ENCODE results near the gene NAP1L4. TPM values are rescaled to one million over a fixed set of nuclear protein-coding genes. Genes with fewer than 3 reads are reported as not detected.

NAP1L4 gene
- total and polyA plus RNA-seq, 2 of the 4 experiments (the other 2 are of a cell fraction): 71.5 to 80.7 TPM

DNA sequence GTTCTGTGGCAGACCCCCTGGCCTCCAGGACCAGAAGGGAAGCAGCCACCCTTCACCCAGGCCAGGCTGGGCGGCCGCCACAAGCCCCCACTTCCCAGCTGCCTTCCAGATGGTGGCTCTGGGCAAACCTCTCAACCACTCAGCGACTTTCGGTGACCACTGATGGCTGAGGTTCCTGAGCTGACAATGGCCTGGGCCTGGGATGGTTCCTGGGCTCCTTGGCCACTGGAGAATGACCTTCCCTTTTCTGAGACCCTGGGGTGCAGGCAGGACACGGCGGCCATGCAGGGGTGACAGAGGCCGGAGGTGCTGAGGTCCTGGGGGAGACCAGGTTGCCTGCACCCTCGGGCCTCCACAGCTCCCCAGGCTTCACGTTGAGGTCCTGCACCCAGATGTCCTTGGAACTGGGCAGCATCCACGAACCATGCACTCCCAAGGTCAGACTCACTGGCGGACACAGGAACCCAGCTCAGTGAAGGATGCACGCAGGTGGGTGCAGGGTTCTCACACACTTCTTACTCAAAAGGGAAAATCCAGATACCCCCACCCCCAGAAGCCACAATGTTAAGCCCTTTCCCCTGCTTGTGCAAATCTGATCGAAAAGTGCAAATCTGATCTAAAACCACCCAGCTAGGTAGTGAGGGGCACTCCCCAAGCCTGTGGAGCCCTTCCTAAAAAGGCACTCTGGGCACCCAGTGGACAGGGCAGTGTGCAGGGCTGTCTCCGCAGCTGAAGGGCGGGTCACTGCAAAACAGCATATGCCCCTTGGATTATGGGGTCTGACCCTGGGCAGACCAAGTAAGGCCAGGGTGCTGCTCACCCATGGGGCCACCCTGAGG lies 49.0 kb downstream of the NAP1L4 start:
- no peak overlapping the region for H4K8ac ChIP-seq (ENCODE audit: low read depth in 2 of 2, low read length in 2 of 2)
- 91% methylated on average over 4 of the region's 15 CpGs; no CpG with 5 or more reads in 1 of the 2 experiments for WGBS, 2 experiments (ENCODE audit: extremely low coverage in 2 of 2, insufficient read length in 1 of 2)
- BruUV-seq (replicated peaks): no TSS peak
- dilution Hi-C loops (cut with HindIII; ENCODE audit: low sequenced_read_pairs, unreplicated experiment): no loop called here
- no peak overlapping the region for H2AFZ ChIP-seq (replicated peaks; ENCODE audit: low read length, poor library complexity)
- peaks cover 17% of the 10 kb centered on the region for H3K36me3 ChIP-seq (ENCODE audit: control insufficient read depth, insufficient read depth, low read length)
- no peak overlapping the region for H2AK9ac ChIP-seq (replicated peaks; ENCODE audit: low read depth, low read length, poor library complexity)
- no peak overlapping the region for H3K4me2 ChIP-seq (ENCODE audit: low read depth, low read length)
- H2BK15ac ChIP-seq (ENCODE audit: low read depth, low read length): no peak overlapping the region
- no peak overlapping the region for H3K18ac ChIP-seq (ENCODE audit: low read depth, low read length)
- H3K4me3 ChIP-seq (ENCODE audit: insufficient read depth, low read depth, low read length): no peak overlapping the region
- no peak overlapping the region for H2BK20ac ChIP-seq (ENCODE audit: low read depth, low read length)
- no peak overlapping the region for H3K14ac ChIP-seq (replicated peaks; ENCODE audit: low read depth, low read length)
- no peak for ATAC-seq (ENCODE audit: low read depth)
- no peak overlapping the region for H3K9ac ChIP-seq (ENCODE audit: low read depth, low read length)
- H3K27ac ChIP-seq (ENCODE audit: insufficient read depth, low read length): no peak overlapping the region
- no peak for DNase-seq
- H4K20me1 ChIP-seq (ENCODE audit: insufficient read depth, low read length): peaks cover 7% of the 10 kb centered on the region; the same call in 1 of the 2 replicates
- peaks cover 5 to 47% of the 10 kb centered on the region in 2 experiments; a peak in 3 of 4 replicates for H3K79me1 ChIP-seq (ENCODE audit: low read depth in 1 of 2, low read length in 2 of 2)
- H3K4me1 ChIP-seq (ENCODE audit: control insufficient read depth, insufficient read depth, low read length): peaks cover 7% of the 10 kb centered on the region; the same call in 1 of the 2 replicates
- no peak overlapping the region for H4K5ac ChIP-seq (ENCODE audit: low read depth, low read length)
- H3K9me1 ChIP-seq (ENCODE audit: insufficient read depth, low read length): peaks cover 3% of the 10 kb centered on the region; the same call in 1 of the 2 replicates
- no peak overlapping the region for H2BK120ac ChIP-seq (ENCODE audit: low read depth, low read length)
- intact Hi-C loops (cut with micrococcal nuclease): no loop called here
- no peak overlapping the region for H2BK5ac ChIP-seq (ENCODE audit: low read depth, low read length, poor library complexity, severe bottlenecking)
- H3K4ac ChIP-seq (ENCODE audit: low read depth, low read length): no peak overlapping the region
- no peak overlapping the region for H3K23ac ChIP-seq (ENCODE audit: low read depth, low read length)
- H3K27me3 ChIP-seq (ENCODE audit: control insufficient read depth, insufficient read depth, low read length): no peaks in the 10 kb centered on the region
- POLR2A ChIA-PET (ENCODE audit: unreplicated experiment): no interaction called here
- in situ Hi-C loops (cut with MboI; ENCODE audit: low sequenced_read_pairs): no loop called here
- CTCF ChIA-PET: no interaction called here
- no peak overlapping the region for H4K91ac ChIP-seq (ENCODE audit: insufficient read depth, low read depth, low read length)
- H3K56ac ChIP-seq (ENCODE audit: extremely low read depth, insufficient read depth, low read length): no peak overlapping the region
- peaks cover 3% of the 10 kb centered on the region for H3K9me3 ChIP-seq (ENCODE audit: control insufficient read depth, insufficient read depth, low read length)
- H2AK5ac ChIP-seq (ENCODE audit: low read depth, low read length): no peak overlapping the region
- TF ChIP-seq RFX5 (IDR thresholded peaks at IDR 0.05; ENCODE audit: low read depth, low read length): no peak
- no peak for TF ChIP-seq MAZ (IDR thresholded peaks at IDR 0.05; ENCODE audit: borderline replicate concordance, low read depth, low read length)
- no peak for TF ChIP-seq SMC3 (IDR thresholded peaks at IDR 0.05; ENCODE audit: low read depth, low read length)
- TF ChIP-seq NFE2L2 (IDR thresholded peaks at IDR 0.05; ENCODE audit: low read depth, low read length): no peak
- TF ChIP-seq BHLHE40 (IDR thresholded peaks at IDR 0.05; ENCODE audit: low read depth, low read length): no peak
- TF ChIP-seq CTCF (conservative IDR thresholded peaks at IDR 0.05; ENCODE audit: low read depth, low read length): no peak
- TF ChIP-seq RAD21 (IDR thresholded peaks at IDR 0.05; ENCODE audit: low read length): no peak
- no peak for TF ChIP-seq RCOR1 (IDR thresholded peaks at IDR 0.05; ENCODE audit: insufficient replicate concordance, low read length)
- no peak for TF ChIP-seq ELK1 (IDR thresholded peaks at IDR 0.05; ENCODE audit: borderline replicate concordance, low read depth, low read length)
- TF ChIP-seq POLR2A (IDR thresholded peaks at IDR 0.05; ENCODE audit: low read depth, low read length): no peak
- no peak for TF ChIP-seq CEBPB (IDR thresholded peaks at IDR 0.05; ENCODE audit: low read depth, low read length)
- TF ChIP-seq, protein P1, sequence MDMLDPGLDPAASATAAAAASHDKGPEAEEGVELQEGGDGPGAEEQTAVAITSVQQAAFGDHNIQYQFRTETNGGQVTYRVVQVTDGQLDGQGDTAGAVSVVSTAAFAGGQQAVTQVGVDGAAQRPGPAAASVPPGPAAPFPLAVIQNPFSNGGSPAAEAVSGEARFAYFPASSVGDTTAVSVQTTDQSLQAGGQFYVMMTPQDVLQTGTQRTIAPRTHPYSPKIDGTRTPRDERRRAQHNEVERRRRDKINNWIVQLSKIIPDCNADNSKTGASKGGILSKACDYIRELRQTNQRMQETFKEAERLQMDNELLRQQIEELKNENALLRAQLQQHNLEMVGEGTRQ (IDR thresholded peaks at IDR 0.05; ENCODE audit: low read depth, low read length): no peak
- TF ChIP-seq MXI1 (IDR thresholded peaks at IDR 0.05; ENCODE audit: borderline replicate concordance, low read depth, low read length): no peak
- TF ChIP-seq CHD1 (IDR thresholded peaks at IDR 0.05; ENCODE audit: low read depth, low read length): no peak
- no peak for TF ChIP-seq FOS (IDR thresholded peaks at IDR 0.05; ENCODE audit: low read depth, low read length)

All from IMR-90 (cell line).